Measurements from ENCODE around the gene PGM2L1. TPM values are rescaled to one million over a fixed set of nuclear protein-coding genes. Genes with fewer than 3 reads are reported as not detected.

The PGM2L1 gene
- total and polyA plus RNA-seq, 2 experiments from 2014 or later: 32.6 to 44.4 TPM

- H3K79me2 ChIP-seq (replicated peaks; ENCODE audit: insufficient read depth): peaks cover 33% of the 10 kb centered on the region
- DNase-seq (ENCODE audit: low spot score): no peak
- H3K4me3 Mint-ChIP-seq: no peak overlapping the region
- no peak overlapping the region for H3K27ac ChIP-seq (ENCODE audit: low read depth)
- H3F3A ChIP-seq (replicated peaks; ENCODE audit: low read depth): no peaks in the 10 kb centered on the region
- no peaks in the 10 kb centered on the region for H4K20me1 ChIP-seq (replicated peaks; ENCODE audit: insufficient read depth)
- TF ChIP-seq EZH2phosphoT487 (IDR thresholded peaks at IDR 0.05; ENCODE audit: unreplicated experiment) (no peak), ZNF114 (CRISPR knock-in tag; IDR thresholded peaks at IDR 0.05) (no peak), NANOG (IDR thresholded peaks at IDR 0.05; ENCODE audit: borderline replicate concordance) (no peak), CTCF (conservative IDR thresholded peaks at IDR 0.05; ENCODE audit: low read depth in 2 of 2) (no peak), POLR2AphosphoS5 (IDR thresholded peaks at IDR 0.05; ENCODE audit: low read depth) (no peak), REST (IDR thresholded peaks at IDR 0.05; ENCODE audit: unreplicated experiment) (no peak), ZNF331 (CRISPR knock-in tag; IDR thresholded peaks at IDR 0.05; ENCODE audit: low read depth) (no peak), CREB1 (CRISPR knock-in tag; IDR thresholded peaks at IDR 0.05; ENCODE audit: low read depth) (no peak)
- no peaks in the 10 kb centered on the region for H3K36me3 ChIP-seq (ENCODE audit: insufficient read depth)
- no peaks in the 10 kb centered on the region for H3K36me3 Mint-ChIP-seq (ENCODE audit: low read depth)
- no peaks in the 10 kb centered on the region; the same call in 2 of the 3 replicates for H3K9me3 Mint-ChIP-seq
- no peak overlapping the region for H3K4me3 ChIP-seq
- peaks cover 21% of the 10 kb centered on the region for H3K4me1 ChIP-seq (ENCODE audit: insufficient read depth)
- no peak overlapping the region for H3K4me2 ChIP-seq
- H3K27me3 Mint-ChIP-seq (ENCODE audit: insufficient read depth, low read depth, poor library complexity): no peaks in the 10 kb centered on the region
- no peak overlapping the region for H2AFZ ChIP-seq
- no peaks in the 10 kb centered on the region for H3K27me3 ChIP-seq (ENCODE audit: insufficient read depth)
- ATAC-seq: no peak
- H3K27ac Mint-ChIP-seq: peak overlapping the region; percentile 38; the same call in 1 of the 2 replicates
- peaks cover 13% of the 10 kb centered on the region for H3K4me1 Mint-ChIP-seq
- H3K9me2 ChIP-seq (ENCODE audit: insufficient read depth): no peaks in the 10 kb centered on the region
These were observed 17.3 kb downstream of the PGM2L1 start for GRCh38 chr11:74380746-74381439.

- Histone ChIP-seq H3K4me2 (no peak overlapping the region), H3K4me1 (ENCODE audit: insufficient read depth) (no peaks in the 10 kb centered on the region), H3K27me3 (ENCODE audit: insufficient read depth) (no peaks in the 10 kb centered on the region), H4K20me1 (replicated peaks; ENCODE audit: insufficient read depth) (no peaks in the 10 kb centered on the region), H3F3A (replicated peaks; ENCODE audit: low read depth) (no peaks in the 10 kb centered on the region), H2AFZ (no peak overlapping the region), H3K79me2 (replicated peaks; ENCODE audit: insufficient read depth) (peaks cover 12% of the 10 kb centered on the region), H3K9me2 (ENCODE audit: insufficient read depth) (no peaks in the 10 kb centered on the region), H3K4me3 (no peak overlapping the region), H3K36me3 (ENCODE audit: insufficient read depth) (peaks cover 4% of the 10 kb centered on the region; the same call in 1 of the 2 replicates), H3K27ac (ENCODE audit: low read depth) (no peak overlapping the region)
- ATAC-seq: no peak
- Mint-ChIP-seq H3K27me3 (ENCODE audit: insufficient read depth, low read depth, poor library complexity) (no peaks in the 10 kb centered on the region), H3K4me1 (no peaks in the 10 kb centered on the region; the same call in 2 of the 3 replicates), H3K4me3 (no peak overlapping the region), H3K27ac (no peak overlapping the region), H3K9me3 (no peaks in the 10 kb centered on the region), H3K36me3 (ENCODE audit: low read depth) (no peaks in the 10 kb centered on the region)
- no peak for DNase-seq (ENCODE audit: low spot score)
- no peak for TF ChIP-seq STAT1 (IDR thresholded peaks at IDR 0.05; ENCODE audit: unreplicated experiment)
- no peak for TF ChIP-seq CTCF (conservative IDR thresholded peaks at IDR 0.05; ENCODE audit: low read depth in 2 of 2)
These were observed 20.5 kb downstream of the PGM2L1 start for GRCh38 chr11:74377689-74378088.
